Upper lobe of left lung (tissue), 6 donors: ENCODE results near the gene NRIP3. TPM values are rescaled to one million over a fixed set of nuclear protein-coding genes. Genes with fewer than 3 reads are reported as not detected.

Experiments used
- ATAC-seq, 2 donors: fragments of 200-7000 bp; cut with Tn5 transposase; one replicate each; pipeline ENCODE4 v1.9.1; 2022; ENCODE audit warnings: mild to moderate bottlenecking in 2 of 2, moderate library complexity in 2 of 2; ENCODE audit not compliant: low FRiP score in 2 of 2
- DNase-seq, 2 donors: peaks; one replicate each; pipeline ENCODE4 v3.0.0-alpha.2; 2019 to 2020
- H3K27ac ChIP-seq, 4 donors: fragments of 200-600 bp; sonication (generic); one replicate each; pipeline ENCODE4 v1.5.1; 2016 to 2019
- H3K27me3 ChIP-seq, 4 donors: fragments of 200-600 bp; sonication (generic); one replicate each; pipeline ENCODE4 v1.5.1; 2017 to 2019
- H3K36me3 ChIP-seq, 4 donors: fragments of 200-600 bp; sonication (generic); one replicate each; pipeline ENCODE4 v1.5.1; 2016 to 2019
- H3K4me1 ChIP-seq, 4 donors: fragments of 200-600 bp; sonication (generic); one replicate each; pipeline ENCODE4 v1.5.1; 2018 to 2019
- H3K4me3 ChIP-seq, 4 donors: fragments of 200-600 bp; sonication (generic); one replicate each; pipeline ENCODE4 v1.5.1; 2017 to 2019; ENCODE audit warnings: mild to moderate bottlenecking in 2 of 4, moderate library complexity in 1 of 4
- H3K9me3 ChIP-seq, 4 donors: fragments of 200-600 bp; sonication (generic); one replicate each; pipeline ENCODE4 v1.5.1; 2018 to 2019
- EP300 ChIP-seq, 4 donors: sonication (generic); formaldehyde crosslinking; IDR thresholded peaks; one replicate each; pipeline ENCODE4 v1.5.1; 2017; ENCODE audit warnings: antibody characterized with exemption in 4 of 4, control low read depth in 2 of 4
- POLR2A ChIP-seq, 4 donors: fragments of 450-650 bp; IDR thresholded peaks; one replicate each; pipeline ENCODE4 v1.5.1; 2016 to 2017; ENCODE audit warnings: antibody characterized with exemption in 4 of 4, mild to moderate bottlenecking in 2 of 4
- POLR2AphosphoS5 ChIP-seq, 2 donors: sonication (generic); formaldehyde crosslinking; IDR thresholded peaks; one replicate each; pipeline ENCODE4 v1.5.1; 2017; ENCODE audit warnings: antibody characterized with exemption in 2 of 2
- WGBS, 2 donors: methylation state at CpG; one replicate each; pipeline ENCODE4 v1.1.5; 2017 to 2018; 5-methylcytosine and 5-hydroxymethylcytosine counted together
- total RNA-seq, 6 donors: library from RNA; depleted of rRNA in 4 of 6; stranded (reverse); fragments of >200 nt in 4 of 6; gene quantifications; one replicate each; pipeline versions ENCODE4 v1.1.0 to v1.2.1, GENCODE V29; 2016 to 2021
- TF ChIP-seq, protein P1 (sequence below), 6 experiments: fragments of 450-650 bp in 4 of 6; fragments of 200-600 bp in 2 of 6; sonication (generic) in 2 of 6; IDR thresholded peaks; one replicate each; pipeline ENCODE4 v1.5.1; 2016 to 2019; ENCODE audit warnings: antibody characterized with exemption in 6 of 6
- donor health status: DM: no; HTN: no; CAD: no; lungs with moderate emphysema.
- donor health status: DM: no; HTN: yes; CAD: no; lungs with severe emphysema.

Gene NRIP3
- total RNA-seq, 6 donors from 2014 or later = under 0.01 to 5.5 (median 0.87) TPM

DNA sequence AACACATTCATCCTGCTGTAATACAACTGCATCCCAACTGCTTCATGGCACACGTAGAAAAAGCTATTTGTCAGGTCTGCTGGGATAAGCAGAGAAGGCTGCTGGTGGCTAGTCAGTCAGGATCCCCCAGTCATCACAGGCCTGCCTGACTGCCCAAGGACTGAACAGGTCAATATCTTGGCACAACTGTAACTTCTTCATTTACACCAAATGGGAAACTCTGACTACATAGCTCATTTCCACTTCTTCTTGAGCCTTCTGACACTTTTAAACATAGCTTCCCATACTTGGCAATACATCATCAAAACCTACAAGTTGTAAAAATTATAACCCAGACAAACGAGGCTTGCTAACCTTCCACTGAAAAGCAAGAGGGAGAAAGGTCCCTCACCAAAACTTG, 42.4 kb downstream of the NRIP3 start:
- Histone ChIP-seq H3K36me3 (peaks cover 0 to 4% (median 0%) of the 10 kb centered on the region in 4 donors), H3K4me3 (no peak overlapping the region), H3K27ac (no peak overlapping the region), H3K9me3 (no peaks in the 10 kb centered on the region), H3K27me3 (no peaks in the 10 kb centered on the region), H3K4me1 (peaks cover 34 to 45% (median 37%) of the 10 kb centered on the region in 4 donors)
- WGBS, 2 donors = 75 to 76% methylated on average over 2 of the region's 2 CpGs
- no peak for ATAC-seq
- TF ChIP-seq, protein P1, sequence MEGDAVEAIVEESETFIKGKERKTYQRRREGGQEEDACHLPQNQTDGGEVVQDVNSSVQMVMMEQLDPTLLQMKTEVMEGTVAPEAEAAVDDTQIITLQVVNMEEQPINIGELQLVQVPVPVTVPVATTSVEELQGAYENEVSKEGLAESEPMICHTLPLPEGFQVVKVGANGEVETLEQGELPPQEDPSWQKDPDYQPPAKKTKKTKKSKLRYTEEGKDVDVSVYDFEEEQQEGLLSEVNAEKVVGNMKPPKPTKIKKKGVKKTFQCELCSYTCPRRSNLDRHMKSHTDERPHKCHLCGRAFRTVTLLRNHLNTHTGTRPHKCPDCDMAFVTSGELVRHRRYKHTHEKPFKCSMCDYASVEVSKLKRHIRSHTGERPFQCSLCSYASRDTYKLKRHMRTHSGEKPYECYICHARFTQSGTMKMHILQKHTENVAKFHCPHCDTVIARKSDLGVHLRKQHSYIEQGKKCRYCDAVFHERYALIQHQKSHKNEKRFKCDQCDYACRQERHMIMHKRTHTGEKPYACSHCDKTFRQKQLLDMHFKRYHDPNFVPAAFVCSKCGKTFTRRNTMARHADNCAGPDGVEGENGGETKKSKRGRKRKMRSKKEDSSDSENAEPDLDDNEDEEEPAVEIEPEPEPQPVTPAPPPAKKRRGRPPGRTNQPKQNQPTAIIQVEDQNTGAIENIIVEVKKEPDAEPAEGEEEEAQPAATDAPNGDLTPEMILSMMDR (IDR thresholded peaks at IDR 0.05) = no peak
- TF ChIP-seq EP300 (IDR thresholded peaks at IDR 0.05) (no peak), POLR2A (IDR thresholded peaks at IDR 0.05) (no peak), POLR2AphosphoS5 (IDR thresholded peaks at IDR 0.05) (no peak)
- DNase-seq = no peak

DNA sequence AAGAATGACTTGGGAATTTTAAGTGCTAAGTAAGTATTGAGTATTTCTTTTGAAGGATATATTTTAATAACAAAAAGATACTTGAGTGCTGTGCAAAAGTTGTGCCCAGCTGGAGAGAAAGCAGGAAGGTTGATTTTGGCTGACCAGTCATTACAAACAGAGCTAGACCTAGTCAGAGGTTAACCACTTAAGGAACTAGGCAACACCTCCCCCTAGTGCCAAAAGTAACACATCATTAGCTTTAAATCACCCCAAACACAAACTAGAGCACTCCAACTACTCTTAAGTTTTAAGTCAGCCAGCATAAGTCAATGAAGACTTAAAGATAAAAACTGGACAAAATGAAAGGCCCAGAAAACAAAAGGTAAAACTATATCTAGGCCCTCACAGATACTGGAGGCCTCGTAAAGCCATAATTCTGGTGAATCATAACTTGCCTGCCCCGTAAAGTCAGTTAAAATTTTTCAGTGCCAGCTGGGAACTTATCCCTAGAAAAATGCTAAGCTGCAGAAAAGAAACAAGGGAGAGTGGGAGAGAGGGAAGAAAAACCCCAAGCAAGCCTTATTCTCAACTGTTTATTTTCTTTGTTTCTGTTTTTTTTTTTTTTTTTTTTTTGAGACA, 44.1 kb downstream of the NRIP3 start:
- H3K27me3 ChIP-seq = no peaks in the 10 kb centered on the region
- peaks cover 28 to 38% (median 34%) of the 10 kb centered on the region in 4 donors for H3K4me1 ChIP-seq
- 34 to 37% methylated on average over 2 of the region's 2 CpGs for WGBS, 2 donors
- peaks cover 0 to 20% (median 13%) of the 10 kb centered on the region in 4 donors for H3K36me3 ChIP-seq
- DNase-seq (peak in 1 of 2 donors; percentile 41), ATAC-seq (peak; percentile 54 to 77)
- TF ChIP-seq POLR2A (IDR thresholded peaks at IDR 0.05) (no peak), EP300 (IDR thresholded peaks at IDR 0.05) (no peak), POLR2AphosphoS5 (IDR thresholded peaks at IDR 0.05) (no peak)
- TF ChIP-seq, protein P1 (IDR thresholded peaks at IDR 0.05) = peak; percentile 18 to 68 (median 53)
- no peaks in the 10 kb centered on the region for H3K9me3 ChIP-seq
- peak overlapping the region in 1 of 4 donors; percentile 1 for H3K4me3 ChIP-seq
- peak overlapping the region; percentile 8 to 69 (median 68) for H3K27ac ChIP-seq

DNA sequence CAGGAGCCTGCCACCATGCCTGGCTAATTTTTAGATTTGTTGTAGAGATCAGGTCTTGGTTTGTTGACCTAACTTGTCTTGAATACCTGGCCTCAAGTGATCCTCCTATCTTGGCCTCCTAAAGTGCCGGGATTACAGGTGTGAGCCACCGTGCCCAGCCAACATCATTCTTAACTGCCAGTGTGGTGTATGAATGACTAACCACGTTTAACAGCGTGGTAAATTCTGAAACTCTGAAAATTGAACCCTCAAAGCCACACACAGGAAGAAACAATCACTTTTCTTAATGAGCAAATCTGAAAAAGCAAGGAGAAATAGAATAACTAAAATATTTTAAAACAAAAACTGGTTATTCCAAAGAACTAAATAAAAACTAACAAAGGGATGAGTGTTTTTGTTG, 46.9 kb downstream of the NRIP3 start:
- Histone ChIP-seq H3K27me3 (no peaks in the 10 kb centered on the region), H3K36me3 (peaks cover 2 to 44% (median 34%) of the 10 kb centered on the region in 4 donors), H3K27ac (no peak overlapping the region), H3K9me3 (no peaks in the 10 kb centered on the region), H3K4me1 (peaks cover 12 to 19% (median 17%) of the 10 kb centered on the region in 4 donors), H3K4me3 (no peak overlapping the region)
- ATAC-seq (no peak), DNase-seq (no peak)
- 82 to 83% methylated on average over 4 of the region's 4 CpGs for WGBS, 2 donors
- TF ChIP-seq, protein P1 (IDR thresholded peaks at IDR 0.05) = no peak
- TF ChIP-seq EP300 (IDR thresholded peaks at IDR 0.05) (no peak), POLR2A (IDR thresholded peaks at IDR 0.05) (no peak), POLR2AphosphoS5 (IDR thresholded peaks at IDR 0.05) (no peak)

DNA sequence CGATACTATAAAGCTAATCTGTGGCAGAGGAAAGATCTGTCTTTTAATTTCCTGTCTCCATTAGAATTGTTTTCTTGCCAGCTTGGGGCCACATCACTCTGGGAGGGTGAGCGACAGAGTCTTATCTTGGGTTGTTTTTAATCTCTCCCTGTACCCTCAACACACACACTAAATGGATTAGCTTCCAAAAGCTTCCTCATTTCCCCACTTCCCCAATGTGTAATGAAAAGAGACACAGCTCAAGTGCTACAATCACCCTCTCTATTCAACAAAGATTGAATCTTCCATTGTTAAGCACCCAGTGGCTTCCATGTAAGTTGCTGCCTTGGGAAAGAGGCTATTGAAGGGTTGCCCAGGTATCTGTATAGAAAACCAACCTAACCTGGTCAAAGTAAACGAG, 54.9 kb downstream of the NRIP3 start:
- TF ChIP-seq, protein P1 (IDR thresholded peaks at IDR 0.05) = no peak
- TF ChIP-seq EP300 (IDR thresholded peaks at IDR 0.05) = no peak
- no peak for TF ChIP-seq POLR2AphosphoS5 (IDR thresholded peaks at IDR 0.05)
- TF ChIP-seq POLR2A (IDR thresholded peaks at IDR 0.05) = no peak
- Histone ChIP-seq H3K9me3 (no peaks in the 10 kb centered on the region), H3K4me1 (no peaks in the 10 kb centered on the region), H3K36me3 (peaks cover 12 to 67% (median 36%) of the 10 kb centered on the region in 4 donors), H3K27me3 (no peaks in the 10 kb centered on the region), H3K4me3 (no peak overlapping the region), H3K27ac (no peak overlapping the region)
- WGBS, 2 donors = 52 to 57% methylated on average over 3 of the region's 3 CpGs
- no peak for ATAC-seq
- no peak for DNase-seq
